Fibroblast of the aortic adventitia (primary cell): ENCODE results near the gene MME. TPM values are rescaled to one million over a fixed set of nuclear protein-coding genes. Genes with fewer than 3 reads are reported as not detected.

Experiments used
- DNase-seq: peaks from one replicate; pipeline ENCODE4 v3.0.0-alpha.2; 2010; ENCODE audit warnings: low read depth
- H3K4me3 ChIP-seq: 2 replicates; pipeline ENCODE4 v1.5.1; 2011; ENCODE audit warnings: low read depth, mild to moderate bottlenecking, control low read depth, low read length, moderate library complexity
- total RNA-seq: library from RNA; depleted of rRNA; stranded (reverse); fragments of >200 nt; gene quantifications from 2 replicates; pipeline ENCODE4 v1.2.3, GENCODE V29; 2012; ENCODE audit warnings: low replicate concordance
- TF ChIP-seq, protein P1 (sequence below): IDR thresholded peaks from 2 replicates; pipeline ENCODE4 v1.5.1; 2011; ENCODE audit warnings: mild to moderate bottlenecking, low read length, control low read depth, inconsistent platforms; ENCODE audit not compliant: insufficient read depth

Gene MME
- total RNA-seq, 1 donor = 101 TPM

DNA sequence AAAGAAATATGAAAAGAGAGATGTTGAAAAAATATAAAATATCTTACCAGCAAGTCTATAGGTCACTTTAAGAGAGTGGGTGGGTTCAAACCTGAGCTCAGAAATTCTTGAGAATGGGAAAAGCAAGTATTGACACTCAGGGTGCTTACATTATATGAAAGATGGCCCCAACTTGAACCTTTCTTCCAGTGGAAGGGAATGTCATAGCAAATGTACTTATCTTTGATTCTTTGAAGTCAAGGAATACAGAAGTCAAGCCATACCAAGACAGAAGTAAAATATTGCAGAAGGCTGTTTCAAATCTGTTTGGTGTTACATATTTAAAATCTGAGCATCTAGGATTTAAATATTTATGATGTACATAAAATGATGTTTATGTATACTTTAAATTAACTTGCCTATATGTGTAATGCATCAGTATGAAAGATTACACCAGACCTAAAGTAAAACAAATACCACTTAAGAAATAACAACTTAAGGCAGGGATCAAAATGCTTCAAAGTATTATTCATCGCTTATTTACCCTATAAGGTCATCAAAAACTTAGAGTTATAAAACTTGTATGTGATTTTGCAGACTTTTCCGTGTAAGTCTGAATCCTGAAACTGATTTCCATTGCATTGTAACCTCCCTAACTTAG, 8.7 kb downstream of the MME start:
- no peak overlapping the region for H3K4me3 ChIP-seq
- no peak for DNase-seq
- TF ChIP-seq, protein P1, sequence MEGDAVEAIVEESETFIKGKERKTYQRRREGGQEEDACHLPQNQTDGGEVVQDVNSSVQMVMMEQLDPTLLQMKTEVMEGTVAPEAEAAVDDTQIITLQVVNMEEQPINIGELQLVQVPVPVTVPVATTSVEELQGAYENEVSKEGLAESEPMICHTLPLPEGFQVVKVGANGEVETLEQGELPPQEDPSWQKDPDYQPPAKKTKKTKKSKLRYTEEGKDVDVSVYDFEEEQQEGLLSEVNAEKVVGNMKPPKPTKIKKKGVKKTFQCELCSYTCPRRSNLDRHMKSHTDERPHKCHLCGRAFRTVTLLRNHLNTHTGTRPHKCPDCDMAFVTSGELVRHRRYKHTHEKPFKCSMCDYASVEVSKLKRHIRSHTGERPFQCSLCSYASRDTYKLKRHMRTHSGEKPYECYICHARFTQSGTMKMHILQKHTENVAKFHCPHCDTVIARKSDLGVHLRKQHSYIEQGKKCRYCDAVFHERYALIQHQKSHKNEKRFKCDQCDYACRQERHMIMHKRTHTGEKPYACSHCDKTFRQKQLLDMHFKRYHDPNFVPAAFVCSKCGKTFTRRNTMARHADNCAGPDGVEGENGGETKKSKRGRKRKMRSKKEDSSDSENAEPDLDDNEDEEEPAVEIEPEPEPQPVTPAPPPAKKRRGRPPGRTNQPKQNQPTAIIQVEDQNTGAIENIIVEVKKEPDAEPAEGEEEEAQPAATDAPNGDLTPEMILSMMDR = no peak

DNA sequence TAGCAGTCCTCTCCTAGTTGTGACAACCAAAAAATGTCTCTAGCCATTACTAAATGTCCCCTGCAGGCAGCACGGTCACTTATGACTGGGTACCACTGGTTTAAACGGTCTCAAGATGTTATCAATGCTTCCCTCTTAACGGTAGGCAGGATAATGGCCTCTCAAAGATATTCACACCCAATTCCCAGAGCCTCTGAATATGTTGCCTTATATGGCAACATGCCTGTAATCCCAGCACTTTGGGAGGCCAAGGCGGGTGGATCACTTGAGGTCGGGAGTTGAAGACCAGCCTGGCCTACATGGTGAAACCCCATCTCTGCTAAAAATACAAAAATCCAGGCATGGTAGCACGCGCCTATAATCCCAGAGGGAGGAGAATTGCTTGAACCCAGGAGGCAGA, 9.4 kb downstream of the MME start:
- TF ChIP-seq, protein P1 = no peak
- DNase-seq = no peak
- H3K4me3 ChIP-seq = no peak overlapping the region

DNA sequence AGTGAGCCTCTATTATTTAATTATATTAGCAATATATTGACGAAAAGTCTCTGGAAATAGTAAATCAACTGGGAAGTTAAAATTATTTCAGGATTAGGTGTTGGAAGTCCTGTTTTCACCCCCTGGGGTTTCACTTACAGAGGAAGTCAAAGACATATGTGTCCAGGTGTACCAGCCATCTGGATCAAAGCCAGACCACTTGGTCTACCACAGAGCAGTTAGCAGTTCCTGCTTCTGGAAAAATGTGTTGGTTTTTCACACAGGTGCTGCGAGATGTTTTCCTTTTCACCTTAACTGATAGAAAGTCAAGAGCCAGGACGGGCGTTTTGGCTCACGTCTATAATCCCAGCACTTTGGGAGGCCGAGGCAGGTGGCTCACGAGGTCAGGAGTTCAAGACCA, 13.1 kb downstream of the MME start:
- H3K4me3 ChIP-seq = no peak overlapping the region
- no peak for DNase-seq
- TF ChIP-seq, protein P1 = no peak

DNA sequence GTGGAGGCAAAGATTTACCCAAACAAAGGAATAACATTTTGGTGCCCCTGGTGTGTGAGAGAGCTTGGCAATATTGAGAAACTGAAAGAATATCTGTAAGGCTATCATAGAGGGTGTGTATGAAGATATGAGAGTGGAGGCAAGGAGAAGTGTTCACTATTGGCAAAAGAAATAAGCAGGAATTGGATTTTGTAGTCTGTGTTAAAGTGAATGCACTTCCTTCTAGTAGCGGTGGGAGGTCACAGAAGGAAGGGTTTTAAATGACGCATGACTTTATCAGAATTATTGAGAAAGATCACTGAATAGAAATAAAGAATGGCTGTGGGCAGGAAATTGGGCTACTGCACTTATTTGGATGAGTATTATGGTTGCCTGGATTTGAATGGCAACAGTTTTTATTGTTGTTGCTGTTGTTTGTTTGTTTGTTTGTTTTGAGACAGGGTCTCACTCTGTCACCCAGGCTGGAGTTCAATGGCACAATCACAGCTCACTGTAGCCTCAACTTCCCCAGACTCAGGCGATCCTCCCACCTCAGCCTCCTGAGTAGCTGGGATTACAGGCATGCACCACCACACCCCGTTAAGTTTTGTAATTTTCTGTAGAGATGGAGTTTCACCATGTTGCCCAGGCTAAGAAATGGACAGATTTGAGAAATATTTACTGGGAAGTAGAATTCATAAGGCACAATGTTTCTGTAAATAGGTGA, 16.3 kb downstream of the MME start:
- H3K4me3 ChIP-seq = no peak overlapping the region
- no peak for DNase-seq
- TF ChIP-seq, protein P1 = no peak

DNA sequence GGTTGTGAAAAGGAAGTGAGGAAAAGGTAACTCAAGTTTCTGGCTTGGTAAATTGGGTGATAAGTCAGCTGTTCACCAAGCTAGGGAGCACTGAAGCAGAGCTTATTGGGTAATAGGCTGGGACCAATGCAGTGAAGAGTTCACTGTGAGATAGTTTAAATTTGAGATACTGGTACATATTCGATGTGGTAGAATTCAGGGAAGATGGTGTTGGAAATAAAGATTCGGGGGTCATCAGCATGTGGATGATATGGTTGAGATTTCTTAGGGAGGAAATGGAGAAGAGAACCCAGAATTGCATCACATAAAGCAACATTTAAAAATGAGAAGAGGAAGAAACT, 16.9 kb downstream of the MME start:
- TF ChIP-seq, protein P1 = no peak
- H3K4me3 ChIP-seq = no peak overlapping the region
- DNase-seq = no peak

DNA sequence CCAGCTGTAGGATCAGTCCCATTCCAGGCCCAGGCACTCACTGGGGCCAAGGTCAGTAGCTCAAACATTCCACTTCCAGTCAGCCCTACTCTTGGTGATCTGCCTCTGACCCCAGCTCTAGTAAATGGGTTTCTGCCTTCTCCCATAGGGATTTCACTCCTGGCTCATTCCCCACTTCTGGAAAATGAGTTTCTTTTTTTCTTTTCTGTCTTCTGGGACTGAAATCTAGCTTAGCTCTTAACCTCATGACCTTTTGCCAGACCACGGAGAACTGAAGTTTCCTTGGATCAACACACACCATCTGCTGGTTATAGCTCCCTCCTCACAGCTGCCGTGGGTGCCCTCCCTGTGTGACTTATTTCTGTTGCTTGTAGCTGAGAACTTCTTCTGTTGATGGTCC, 21.3 kb downstream of the MME start:
- TF ChIP-seq, protein P1 = no peak
- DNase-seq = peak; percentile 83
- H3K4me3 ChIP-seq = no peak overlapping the region

DNA sequence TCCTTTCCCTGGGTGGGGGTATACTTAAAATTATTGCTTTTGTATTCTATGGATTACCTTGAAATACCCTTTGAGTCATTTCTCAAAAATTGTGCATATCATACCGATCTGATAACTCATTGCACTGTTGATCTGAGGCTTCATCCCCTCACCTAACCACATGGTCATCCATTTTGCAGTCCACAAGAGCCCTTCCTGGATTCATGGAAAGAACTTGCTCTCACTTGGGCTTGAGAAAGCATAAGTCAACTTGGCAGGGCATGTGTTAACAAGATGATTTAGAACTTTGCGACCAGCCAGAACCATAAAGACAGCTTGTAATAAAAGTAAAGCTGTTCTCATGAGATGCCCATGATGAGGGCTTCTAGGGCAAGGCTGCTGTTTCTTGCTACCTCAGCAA, 22.2 kb downstream of the MME start:
- peak; percentile 18 for DNase-seq
- TF ChIP-seq, protein P1 = no peak
- H3K4me3 ChIP-seq = no peak overlapping the region
